ENCODE results near the gene GNAO1. TPM values are rescaled to one million over a fixed set of nuclear protein-coding genes. Genes with fewer than 3 reads are reported as not detected.
A peak's percentile ranks its signal among the peaks of the same experiment; 100 is the strongest.

The GNAO1 gene
- total RNA-seq, 6 experiments from 2014 or later = 18.2 to 45.1 (median 21.5) TPM

- Histone ChIP-seq H3K4me1 (peaks cover 0 to 6% (median 0%) of the 10 kb centered on the region in 4 donors), H3K27me3 (no peaks in the 10 kb centered on the region), H3K9me3 (no peaks in the 10 kb centered on the region), H3K36me3 (no peaks in the 10 kb centered on the region), H3K4me3 (no peak overlapping the region), H3K27ac (no peak overlapping the region)
- TF ChIP-seq CTCF (IDR thresholded peaks at IDR 0.05) (no peak), POLR2A (IDR thresholded peaks at IDR 0.05) (no peak)
- DNase-seq (no peak), ATAC-seq (no peak)
- 70% methylated on average over 8 of the region's 12 CpGs for WGBS (ENCODE audit: insufficient coverage, low coverage, low lambda C conversion rate, missing lambda C conversion rate)
- intact Hi-C loops (cut with DNase I) = no loop called here
These were observed 104.6 kb downstream of the GNAO1 start for GRCh38 chr16:56295739-56296527.

GRCh38 chr16:56297684-56298083 is 106.4 kb downstream of the GNAO1 start:
- 87% methylated on average over 5 of the region's 7 CpGs for WGBS (ENCODE audit: insufficient coverage, low coverage, low lambda C conversion rate, missing lambda C conversion rate)
- ATAC-seq (no peak), DNase-seq (no peak)
- H3K27me3 ChIP-seq = no peaks in the 10 kb centered on the region
- H3K4me3 ChIP-seq = no peak overlapping the region
- peaks cover 0 to 6% (median 0%) of the 10 kb centered on the region in 4 donors for H3K4me1 ChIP-seq
- no peak for TF ChIP-seq POLR2A (IDR thresholded peaks at IDR 0.05)
- no peak for TF ChIP-seq CTCF (IDR thresholded peaks at IDR 0.05)
- H3K9me3 ChIP-seq = no peaks in the 10 kb centered on the region
- intact Hi-C loops (cut with DNase I) = no loop called here
- no peaks in the 10 kb centered on the region for H3K36me3 ChIP-seq
- no peak overlapping the region for H3K27ac ChIP-seq

GRCh38 chr16:56298116-56298515 is 106.8 kb downstream of the GNAO1 start:
- Histone ChIP-seq H3K4me3 (no peak overlapping the region), H3K36me3 (no peaks in the 10 kb centered on the region), H3K27me3 (no peaks in the 10 kb centered on the region), H3K4me1 (peaks cover 0 to 6% (median 0%) of the 10 kb centered on the region in 4 donors), H3K27ac (no peak overlapping the region), H3K9me3 (no peaks in the 10 kb centered on the region)
- TF ChIP-seq POLR2A (IDR thresholded peaks at IDR 0.05) (no peak), CTCF (IDR thresholded peaks at IDR 0.05) (no peak)
- intact Hi-C loops (cut with DNase I) = no loop called here
- ATAC-seq = no peak
- 84% methylated on average over 5 of the region's 8 CpGs for WGBS (ENCODE audit: insufficient coverage, low coverage, low lambda C conversion rate, missing lambda C conversion rate)
- no peak for DNase-seq

- H3K9me3 ChIP-seq = no peaks in the 10 kb centered on the region
- no peak overlapping the region for H3K4me3 ChIP-seq
- 54% methylated on average over 5 of the region's 7 CpGs for WGBS (ENCODE audit: insufficient coverage, low coverage, low lambda C conversion rate, missing lambda C conversion rate)
- H3K27ac ChIP-seq = no peak overlapping the region
- H3K4me1 ChIP-seq = peaks cover 0 to 6% (median 0%) of the 10 kb centered on the region in 4 donors
- H3K27me3 ChIP-seq = no peaks in the 10 kb centered on the region
- H3K36me3 ChIP-seq = no peaks in the 10 kb centered on the region
- DNase-seq (no peak), ATAC-seq (peak; percentile 22 to 36 (median 30))
- intact Hi-C loops (cut with DNase I) = no loop called here
- TF ChIP-seq POLR2A (IDR thresholded peaks at IDR 0.05) = no peak
- TF ChIP-seq CTCF (IDR thresholded peaks at IDR 0.05) = no peak
These were observed 107.8 kb downstream of the GNAO1 start for GRCh38 chr16:56298948-56299596.
